HFFc6 (cell line): ENCODE data around the gene FOXD4. TPM values are rescaled to one million over a fixed set of nuclear protein-coding genes. Genes with fewer than 3 reads are reported as not detected.
"Not testable (repeated sequence)": the region's sequence is repeated elsewhere in the genome, so short reads cannot be mapped to it uniquely, and the experiment has no call there.

ENCODE experiments used
- DNase-seq: peaks from one replicate; pipeline ENCODE4 v3.0.0-alpha.2; 2018
- H3K27ac Mint-ChIP-seq: 2 replicates; pipeline ENCODE4 v1.8.0; 2020; ENCODE audit warnings: mild to moderate bottlenecking, mixed read lengths
- H3K27me3 Mint-ChIP-seq: 2 replicates; pipeline ENCODE4 v1.8.0; 2021; ENCODE audit warnings: mild to moderate bottlenecking, moderate library complexity, mixed read lengths; ENCODE audit not compliant: insufficient read depth
- H3K36me3 Mint-ChIP-seq: 2 replicates; pipeline ENCODE4 v1.8.0; 2021; ENCODE audit warnings: low read depth, mixed read lengths
- H3K4me1 Mint-ChIP-seq: 2 replicates; pipeline ENCODE4 v1.8.0; 2020; ENCODE audit warnings: low read depth, mixed read lengths
- H3K4me3 Mint-ChIP-seq: 2 replicates; pipeline ENCODE4 v1.8.0; 2020; ENCODE audit warnings: mild to moderate bottlenecking, moderate library complexity, mixed read lengths
- H3K9me3 Mint-ChIP-seq: 2 replicates; pipeline ENCODE4 v1.8.0; 2020; ENCODE audit warnings: mild to moderate bottlenecking, mixed read lengths
- long read RNA-seq: library from polyadenylated mRNA; unstranded; transcript quantifications from one replicate; pipeline ENCODE4 v2.0.0, GENCODE V29; 2019
- total RNA-seq, 6 experiments: library from RNA; stranded (reverse); fragmentation: NEBNext Ultra II Directional; extraction: Animal tissue kit (Norgen Biotek cat#: 25700); gene quantifications; 2 replicates in 1 of 6; 3 replicates in 5 of 6; pipeline ENCODE4 v1.2.3, GENCODE V29; 2021

Gene FOXD4
- 1 to 10 TPM in 1 of 6 experiments, under 1 TPM in 5; 0.34 to 1.1 (median 0.39) TPM for total RNA-seq
- long read RNA-seq = 0 reads

- not testable (repeated sequence) for H3K36me3 Mint-ChIP-seq, H3K4me1 Mint-ChIP-seq, H3K9me3 Mint-ChIP-seq, H3K4me3 Mint-ChIP-seq, H3K27ac Mint-ChIP-seq, DNase-seq
- peaks cover 24% of the 10 kb centered on the region for H3K27me3 Mint-ChIP-seq
These were observed at the start of gene FOXD4 for GRCh38 chr9:117995-118467. FOXD4 (minus strand) TSS chr9:118417; CDS start chr9:118119, 298 bp downstream.

GRCh38 chr9:159871-160270, 41.7 kb upstream of the FOXD4 start:
- H3K9me3 Mint-ChIP-seq, H3K36me3 Mint-ChIP-seq, H3K4me3 Mint-ChIP-seq, DNase-seq, H3K27me3 Mint-ChIP-seq, H3K4me1 Mint-ChIP-seq, H3K27ac Mint-ChIP-seq: not testable (repeated sequence)

GRCh38 chr9:151173-151572, 33.0 kb upstream of the FOXD4 start:
- not testable (repeated sequence) for DNase-seq, H3K4me1 Mint-ChIP-seq, H3K9me3 Mint-ChIP-seq, H3K27ac Mint-ChIP-seq, H3K36me3 Mint-ChIP-seq, H3K27me3 Mint-ChIP-seq, H3K4me3 Mint-ChIP-seq

- H3K36me3 Mint-ChIP-seq, H3K27ac Mint-ChIP-seq, H3K4me3 Mint-ChIP-seq, H3K9me3 Mint-ChIP-seq, H3K27me3 Mint-ChIP-seq, DNase-seq, H3K4me1 Mint-ChIP-seq: not testable (repeated sequence)
These were observed 21.7 kb upstream of the FOXD4 start for GRCh38 chr9:139880-140279.

GRCh38 chr9:117144-117994, 848 bp downstream of the FOXD4 start:
- peaks cover 30% of the 10 kb centered on the region for H3K27me3 Mint-ChIP-seq
- H3K4me3 Mint-ChIP-seq, DNase-seq, H3K27ac Mint-ChIP-seq, H3K4me1 Mint-ChIP-seq, H3K9me3 Mint-ChIP-seq, H3K36me3 Mint-ChIP-seq: not testable (repeated sequence)

- peaks cover 33% of the 10 kb centered on the region for H3K27me3 Mint-ChIP-seq
- H3K36me3 Mint-ChIP-seq, H3K4me3 Mint-ChIP-seq, H3K4me1 Mint-ChIP-seq, DNase-seq, H3K27ac Mint-ChIP-seq, H3K9me3 Mint-ChIP-seq: not testable (repeated sequence)
These were observed 1.8 kb downstream of the FOXD4 start for GRCh38 chr9:116239-117077.

GRCh38 chr9:115118-115451, 3.1 kb downstream of the FOXD4 start:
- not testable (repeated sequence) for H3K9me3 Mint-ChIP-seq, H3K27ac Mint-ChIP-seq, H3K36me3 Mint-ChIP-seq, H3K4me1 Mint-ChIP-seq, DNase-seq
- peaks cover 33% of the 10 kb centered on the region for H3K27me3 Mint-ChIP-seq
- peak overlapping the region; percentile 81 for H3K4me3 Mint-ChIP-seq

- not testable (repeated sequence) for H3K36me3 Mint-ChIP-seq, DNase-seq, H3K9me3 Mint-ChIP-seq, H3K27ac Mint-ChIP-seq
- peak overlapping the region; percentile 81 for H3K4me3 Mint-ChIP-seq
- peaks cover 12% of the 10 kb centered on the region for H3K4me1 Mint-ChIP-seq
- H3K27me3 Mint-ChIP-seq = peaks cover 33% of the 10 kb centered on the region
These were observed 3.7 kb downstream of the FOXD4 start for GRCh38 chr9:114267-115117.

GRCh38 chr9:113468-114266, 4.5 kb downstream of the FOXD4 start:
- peaks cover 14% of the 10 kb centered on the region for H3K4me1 Mint-ChIP-seq
- not testable (repeated sequence) for H3K36me3 Mint-ChIP-seq, H3K9me3 Mint-ChIP-seq, H3K27ac Mint-ChIP-seq, DNase-seq
- peak overlapping the region; percentile 73 for H3K4me3 Mint-ChIP-seq
- H3K27me3 Mint-ChIP-seq = peaks cover 36% of the 10 kb centered on the region

GRCh38 chr9:112589-113467, 5.4 kb downstream of the FOXD4 start:
- Mint-ChIP-seq H3K4me1 (peaks cover 14% of the 10 kb centered on the region), H3K27me3 (peaks cover 29% of the 10 kb centered on the region)
- H3K9me3 Mint-ChIP-seq, H3K36me3 Mint-ChIP-seq, DNase-seq, H3K27ac Mint-ChIP-seq, H3K4me3 Mint-ChIP-seq: not testable (repeated sequence)

GRCh38 chr9:110672-111071, 7.5 kb downstream of the FOXD4 start:
- Mint-ChIP-seq H3K27me3 (peaks cover 21% of the 10 kb centered on the region), H3K4me1 (peaks cover 14% of the 10 kb centered on the region)
- H3K36me3 Mint-ChIP-seq, H3K27ac Mint-ChIP-seq, H3K9me3 Mint-ChIP-seq, DNase-seq, H3K4me3 Mint-ChIP-seq: not testable (repeated sequence)

GRCh38 chr9:109540-109939, 8.7 kb downstream of the FOXD4 start:
- H3K4me1 Mint-ChIP-seq, DNase-seq, H3K4me3 Mint-ChIP-seq, H3K9me3 Mint-ChIP-seq, H3K36me3 Mint-ChIP-seq, H3K27ac Mint-ChIP-seq: not testable (repeated sequence)
- peaks cover 16% of the 10 kb centered on the region for H3K27me3 Mint-ChIP-seq
